Right atrium auricular region (tissue), 2 donors: ENCODE results near the gene KCNMA1. TPM values are rescaled to one million over a fixed set of nuclear protein-coding genes. Genes with fewer than 3 reads are reported as not detected.
A peak's percentile ranks its signal among the peaks of the same experiment; 100 is the strongest.

Experiments
- DNase-seq: peaks from one replicate; pipeline ENCODE4 v3.0.0-alpha.2; 2019; ENCODE audit warnings: low spot score
- H3K27ac ChIP-seq, 2 donors: fragments of 200-600 bp; sonication (generic); 1 replicate in 1 of 2; 2 replicates in 1 of 2; pipeline ENCODE4 v1.5.1; 2016 to 2019
- H3K27me3 ChIP-seq, 2 donors: fragments of 200-600 bp; sonication (generic); one replicate each; pipeline versions ENCODE4 v1.5.1 to v1.6.0; 2017 to 2019
- H3K36me3 ChIP-seq: fragments of 200-600 bp; sonication (generic); one replicate; pipeline ENCODE4 v1.5.1; 2016
- H3K4me1 ChIP-seq, 2 donors: fragments of 200-600 bp; sonication (generic); one replicate each; pipeline versions ENCODE4 v1.5.1 to v1.6.0; 2017 to 2019
- H3K4me3 ChIP-seq, 2 donors: fragments of 200-600 bp; sonication (generic); 1 replicate in 1 of 2; 2 replicates in 1 of 2; pipeline ENCODE4 v1.5.1; 2017 to 2019; ENCODE audit warnings: mild to moderate bottlenecking in 1 of 2, moderate library complexity in 1 of 2
- H3K9me3 ChIP-seq, 2 donors: fragments of 200-600 bp; sonication (generic); one replicate each; pipeline ENCODE4 v1.5.1; 2019
- total RNA-seq, 2 donors: library from RNA; depleted of rRNA; stranded (reverse); fragments of >200 nt; gene quantifications; one replicate each; pipeline ENCODE4 v1.1.0, GENCODE V29; 2016
- TF ChIP-seq, protein P1 (sequence below), 2 donors: fragments of 200-600 bp; sonication (generic); IDR thresholded peaks; one replicate each; pipeline ENCODE4 v1.5.1; 2019; ENCODE audit warnings: antibody characterized with exemption in 2 of 2

Gene KCNMA1
- total RNA-seq, 2 donors from 2014 or later = 2.3 to 3.5 TPM

DNA sequence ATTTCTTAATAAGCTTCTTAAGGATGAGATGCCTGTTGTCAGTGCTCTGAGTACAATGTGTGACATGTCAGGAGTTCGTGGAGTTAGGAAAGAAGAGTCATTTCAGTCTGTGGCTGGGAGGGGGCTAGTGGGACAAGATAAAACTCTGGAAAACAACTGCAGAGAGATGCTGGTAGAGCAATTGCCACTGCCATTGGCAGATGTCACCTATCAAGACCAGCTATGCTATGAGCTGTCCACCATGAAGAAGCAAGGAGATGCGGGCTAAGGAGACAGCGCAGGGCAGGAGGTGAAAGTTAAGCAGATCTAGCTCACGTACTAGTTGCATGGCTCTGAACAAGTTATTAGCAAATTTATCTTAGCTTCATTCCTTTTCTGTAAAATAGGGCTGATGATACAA is 756.7 kb downstream of the KCNMA1 start:
- no peak for DNase-seq
- Histone ChIP-seq H3K27me3 (no peaks in the 10 kb centered on the region), H3K27ac (no peak overlapping the region), H3K4me3 (no peak overlapping the region), H3K9me3 (no peaks in the 10 kb centered on the region), H3K36me3 (no peaks in the 10 kb centered on the region), H3K4me1 (peaks cover 0 to 7% of the 10 kb centered on the region in 2 donors)
- TF ChIP-seq, protein P1, sequence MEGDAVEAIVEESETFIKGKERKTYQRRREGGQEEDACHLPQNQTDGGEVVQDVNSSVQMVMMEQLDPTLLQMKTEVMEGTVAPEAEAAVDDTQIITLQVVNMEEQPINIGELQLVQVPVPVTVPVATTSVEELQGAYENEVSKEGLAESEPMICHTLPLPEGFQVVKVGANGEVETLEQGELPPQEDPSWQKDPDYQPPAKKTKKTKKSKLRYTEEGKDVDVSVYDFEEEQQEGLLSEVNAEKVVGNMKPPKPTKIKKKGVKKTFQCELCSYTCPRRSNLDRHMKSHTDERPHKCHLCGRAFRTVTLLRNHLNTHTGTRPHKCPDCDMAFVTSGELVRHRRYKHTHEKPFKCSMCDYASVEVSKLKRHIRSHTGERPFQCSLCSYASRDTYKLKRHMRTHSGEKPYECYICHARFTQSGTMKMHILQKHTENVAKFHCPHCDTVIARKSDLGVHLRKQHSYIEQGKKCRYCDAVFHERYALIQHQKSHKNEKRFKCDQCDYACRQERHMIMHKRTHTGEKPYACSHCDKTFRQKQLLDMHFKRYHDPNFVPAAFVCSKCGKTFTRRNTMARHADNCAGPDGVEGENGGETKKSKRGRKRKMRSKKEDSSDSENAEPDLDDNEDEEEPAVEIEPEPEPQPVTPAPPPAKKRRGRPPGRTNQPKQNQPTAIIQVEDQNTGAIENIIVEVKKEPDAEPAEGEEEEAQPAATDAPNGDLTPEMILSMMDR (IDR thresholded peaks at IDR 0.05) = no peak

DNA sequence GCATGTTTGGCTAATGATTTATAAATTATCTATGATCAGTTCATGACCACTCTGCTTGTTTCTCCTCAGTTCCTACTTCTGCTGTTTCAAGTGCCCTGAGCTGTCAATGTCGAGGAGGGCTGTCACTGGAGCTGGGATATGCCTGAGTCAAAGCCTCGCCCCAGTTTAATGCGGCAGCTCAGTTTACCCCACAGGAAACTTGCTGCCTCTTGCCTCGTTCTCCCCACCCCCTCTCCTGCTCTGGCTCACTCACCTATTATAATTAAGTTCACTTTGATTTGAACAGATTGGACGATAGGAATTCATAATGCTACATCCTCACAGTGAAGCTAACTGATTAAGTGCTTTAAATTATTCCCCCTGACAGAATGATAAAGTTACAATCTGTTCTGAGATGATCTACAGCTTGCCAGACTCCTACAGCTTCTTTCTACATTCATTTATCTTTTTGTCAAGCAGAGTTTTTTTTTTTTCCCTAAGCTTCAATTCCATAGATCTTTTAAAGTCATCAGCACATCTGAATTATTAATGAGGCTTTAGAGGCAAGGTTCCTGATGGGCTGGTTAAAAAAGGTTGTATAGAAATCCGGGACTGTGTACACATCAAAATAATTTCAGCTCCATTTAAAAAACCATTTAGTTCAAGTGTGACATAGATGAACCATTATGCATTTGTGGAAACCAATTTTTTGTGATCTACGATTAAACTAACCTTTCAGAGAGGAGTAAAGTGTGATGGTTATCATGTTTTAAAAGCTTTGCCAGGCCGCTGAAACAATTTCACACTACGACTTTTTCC is 758.3 kb downstream of the KCNMA1 start:
- DNase-seq = no peak
- no peak overlapping the region for H3K4me3 ChIP-seq
- no peaks in the 10 kb centered on the region for H3K9me3 ChIP-seq
- TF ChIP-seq, protein P1 (IDR thresholded peaks at IDR 0.05) = no peak
- H3K27me3 ChIP-seq = no peaks in the 10 kb centered on the region
- no peak overlapping the region for H3K27ac ChIP-seq
- H3K36me3 ChIP-seq = no peaks in the 10 kb centered on the region
- H3K4me1 ChIP-seq = no peaks in the 10 kb centered on the region

DNA sequence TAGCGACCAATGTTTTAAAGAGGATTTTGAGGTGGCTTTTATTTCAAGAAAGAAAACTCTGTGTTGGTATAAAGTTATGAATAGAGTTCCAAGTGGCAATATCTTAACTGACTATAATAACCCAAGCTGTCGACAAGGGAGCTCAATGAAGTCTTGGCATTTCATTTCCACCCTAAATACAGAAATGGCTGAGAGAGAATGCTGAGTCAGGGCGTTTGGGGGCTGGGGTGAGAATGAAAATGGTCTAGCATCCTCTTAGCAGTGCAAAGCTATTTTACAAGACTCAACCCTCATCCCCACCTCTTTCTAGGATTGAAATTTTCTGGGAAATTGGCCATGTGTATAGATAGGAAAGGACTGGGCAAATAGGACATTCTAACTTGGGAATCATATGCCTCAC is 759.1 kb downstream of the KCNMA1 start:
- no peaks in the 10 kb centered on the region for H3K4me1 ChIP-seq

DNA sequence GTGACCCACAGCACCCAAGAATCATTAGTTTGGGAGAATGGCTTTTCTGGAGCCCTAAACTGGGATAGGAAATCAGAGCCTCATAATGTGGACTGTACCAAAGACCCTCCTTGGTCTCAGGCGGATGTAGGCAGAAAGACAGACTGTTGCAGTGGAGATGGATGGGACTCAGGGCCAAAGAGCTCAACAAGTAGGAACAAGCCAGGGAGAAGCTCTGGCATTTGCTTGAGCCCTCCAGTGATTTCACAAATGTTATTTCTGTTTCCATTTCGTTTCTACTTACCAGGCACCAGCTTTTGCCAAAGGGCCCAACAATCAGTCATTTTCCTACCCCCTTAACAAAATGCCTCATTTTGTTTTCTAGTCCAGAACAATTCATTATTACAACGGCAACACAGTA is 762.7 kb downstream of the KCNMA1 start:
- Histone ChIP-seq H3K27ac (peak overlapping the region; percentile 8 to 47), H3K4me1 (no peaks in the 10 kb centered on the region), H3K27me3 (no peaks in the 10 kb centered on the region), H3K9me3 (no peaks in the 10 kb centered on the region), H3K36me3 (no peaks in the 10 kb centered on the region), H3K4me3 (no peak overlapping the region)
- TF ChIP-seq, protein P1 (IDR thresholded peaks at IDR 0.05) = no peak
- no peak for DNase-seq

More for the DNA sequence above, 759.1 kb downstream of the KCNMA1 start:
- H3K36me3 ChIP-seq = no peaks in the 10 kb centered on the region
- TF ChIP-seq, protein P1 (IDR thresholded peaks at IDR 0.05) = no peak
- no peak overlapping the region for H3K27ac ChIP-seq
- H3K4me3 ChIP-seq = no peak overlapping the region
- no peaks in the 10 kb centered on the region for H3K9me3 ChIP-seq
- no peak for DNase-seq
- H3K27me3 ChIP-seq = no peaks in the 10 kb centered on the region

DNA sequence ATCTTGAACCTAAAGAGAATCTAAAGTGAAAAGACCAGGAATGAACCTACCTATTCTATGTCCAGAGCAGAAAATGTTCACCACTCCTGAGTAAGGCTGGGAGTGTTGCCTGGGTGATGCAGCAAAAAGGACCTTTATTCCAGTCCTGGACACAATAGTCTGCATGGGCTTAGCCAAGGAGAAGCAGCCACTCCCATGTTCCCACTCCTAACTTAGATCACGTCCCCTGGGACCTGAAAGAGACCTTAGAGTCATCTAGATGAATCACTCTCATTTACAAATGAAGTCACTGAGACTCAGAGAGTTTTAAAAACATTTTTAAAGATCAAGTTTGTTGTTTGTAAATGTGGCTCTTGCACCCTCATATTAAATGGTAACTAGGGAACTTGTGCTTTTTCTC is 763.4 kb downstream of the KCNMA1 start:
- TF ChIP-seq, protein P1 (IDR thresholded peaks at IDR 0.05) = no peak
- Histone ChIP-seq H3K4me3 (no peak overlapping the region), H3K27ac (peak overlapping the region; percentile 8 to 47), H3K9me3 (no peaks in the 10 kb centered on the region), H3K36me3 (no peaks in the 10 kb centered on the region), H3K4me1 (no peaks in the 10 kb centered on the region), H3K27me3 (no peaks in the 10 kb centered on the region)
- DNase-seq = peak; percentile 77
